ENCODE results near the gene AKAP8L.

Gene AKAP8L

DNA sequence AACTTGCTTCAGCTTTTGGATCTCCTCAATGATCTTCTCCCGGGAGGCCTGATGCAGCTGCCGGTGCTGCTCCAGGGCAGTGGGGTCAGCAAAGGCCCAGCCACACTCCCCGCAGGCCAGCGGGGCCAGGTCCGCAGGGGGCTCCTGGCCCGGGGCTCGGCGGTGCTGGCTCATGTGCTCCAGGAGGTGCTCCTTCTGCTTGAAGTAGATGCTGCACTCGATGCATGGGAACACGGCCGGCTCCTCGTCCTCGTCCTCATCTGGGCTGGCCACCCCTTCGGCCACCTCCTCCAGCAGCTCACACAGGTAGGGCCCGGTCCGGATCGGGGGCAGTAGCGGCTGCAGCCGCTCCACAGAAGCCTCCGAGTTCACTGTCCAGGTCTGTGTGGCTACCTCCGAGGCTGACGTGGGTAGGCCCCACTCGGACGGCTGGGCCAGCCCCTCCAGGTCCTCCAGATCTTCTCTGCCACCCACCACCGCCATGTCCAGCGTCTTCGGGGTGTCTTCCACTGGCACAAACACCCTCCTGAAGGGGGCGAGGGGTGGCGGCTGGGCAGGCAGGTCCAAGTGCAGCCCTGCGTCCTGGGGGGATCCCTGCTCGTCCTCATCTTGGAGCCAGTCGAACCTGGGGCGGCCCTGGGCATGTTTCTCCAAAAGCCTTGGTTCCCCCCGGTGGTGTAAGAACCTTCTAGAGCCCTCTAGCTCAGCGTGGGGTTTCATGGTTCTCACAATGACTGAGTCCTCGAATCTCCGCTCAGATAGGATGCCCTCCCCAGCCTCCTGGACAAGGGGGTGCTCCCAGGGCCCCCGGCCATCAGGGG is 21.2 kb upstream of the AKAP8L start:
- H3K4me3 ChIP-seq (ENCODE audit: low read depth, low read length), result no peak overlapping the region
- ChIA-PET POLR2A (no interaction called here), CTCF (no interaction called here)
- DNase-seq (ENCODE audit: low read depth, low spot score), result no peak
- TF ChIP-seq, protein P1, sequence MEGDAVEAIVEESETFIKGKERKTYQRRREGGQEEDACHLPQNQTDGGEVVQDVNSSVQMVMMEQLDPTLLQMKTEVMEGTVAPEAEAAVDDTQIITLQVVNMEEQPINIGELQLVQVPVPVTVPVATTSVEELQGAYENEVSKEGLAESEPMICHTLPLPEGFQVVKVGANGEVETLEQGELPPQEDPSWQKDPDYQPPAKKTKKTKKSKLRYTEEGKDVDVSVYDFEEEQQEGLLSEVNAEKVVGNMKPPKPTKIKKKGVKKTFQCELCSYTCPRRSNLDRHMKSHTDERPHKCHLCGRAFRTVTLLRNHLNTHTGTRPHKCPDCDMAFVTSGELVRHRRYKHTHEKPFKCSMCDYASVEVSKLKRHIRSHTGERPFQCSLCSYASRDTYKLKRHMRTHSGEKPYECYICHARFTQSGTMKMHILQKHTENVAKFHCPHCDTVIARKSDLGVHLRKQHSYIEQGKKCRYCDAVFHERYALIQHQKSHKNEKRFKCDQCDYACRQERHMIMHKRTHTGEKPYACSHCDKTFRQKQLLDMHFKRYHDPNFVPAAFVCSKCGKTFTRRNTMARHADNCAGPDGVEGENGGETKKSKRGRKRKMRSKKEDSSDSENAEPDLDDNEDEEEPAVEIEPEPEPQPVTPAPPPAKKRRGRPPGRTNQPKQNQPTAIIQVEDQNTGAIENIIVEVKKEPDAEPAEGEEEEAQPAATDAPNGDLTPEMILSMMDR (IDR thresholded peaks at IDR 0.05; ENCODE audit: insufficient read depth, low read length, missing control alignments), result no peak

DNA sequence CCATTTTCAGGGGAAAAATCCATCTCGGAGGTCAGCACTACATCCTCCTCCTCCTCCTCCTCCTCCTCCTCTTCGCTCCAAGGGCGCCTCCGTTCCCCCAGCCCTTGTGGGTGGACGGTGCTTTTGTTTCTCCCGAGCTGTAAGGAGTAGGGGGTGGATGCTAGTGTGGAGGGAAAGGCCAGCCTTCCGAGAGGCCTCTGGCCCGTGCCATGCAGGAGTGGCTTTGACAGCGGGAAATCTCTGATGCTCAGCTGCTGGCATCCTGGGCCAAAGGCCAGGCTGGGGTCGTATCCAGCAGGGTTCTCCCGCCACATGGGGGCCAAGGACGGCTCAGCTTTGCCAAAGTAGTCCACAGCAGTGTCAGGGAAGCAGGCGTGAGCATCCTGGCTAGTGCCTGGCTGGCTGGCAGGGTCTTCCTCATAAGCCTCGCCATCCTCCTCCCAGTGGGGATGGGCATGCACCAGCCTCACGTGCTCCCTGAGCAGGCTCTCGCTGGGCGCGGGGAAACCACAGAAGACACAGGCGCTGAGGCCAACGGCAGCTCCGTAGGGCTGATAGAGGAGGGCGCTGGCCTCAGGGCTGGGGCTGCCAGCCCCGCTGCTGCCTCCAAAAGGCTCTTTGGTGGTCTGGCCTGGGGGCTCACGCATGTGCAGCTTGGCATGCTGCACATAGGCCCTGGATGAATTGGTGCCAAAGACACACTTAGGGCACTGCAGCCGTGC is 20.5 kb upstream of the AKAP8L start:
- ChIA-PET CTCF (interaction anchor here (1.1 kb wide), 1 partner anchor 11 kb away, joined by 3 read pairs; no protein-coding TSS in a partner anchor), POLR2A (no interaction called here)
- TF ChIP-seq, protein P1 (IDR thresholded peaks at IDR 0.05; ENCODE audit: insufficient read depth, low read length, missing control alignments), result no peak
- DNase-seq (ENCODE audit: low read depth, low spot score), result no peak
- no peak overlapping the region for H3K4me3 ChIP-seq (ENCODE audit: low read depth, low read length)

DNA sequence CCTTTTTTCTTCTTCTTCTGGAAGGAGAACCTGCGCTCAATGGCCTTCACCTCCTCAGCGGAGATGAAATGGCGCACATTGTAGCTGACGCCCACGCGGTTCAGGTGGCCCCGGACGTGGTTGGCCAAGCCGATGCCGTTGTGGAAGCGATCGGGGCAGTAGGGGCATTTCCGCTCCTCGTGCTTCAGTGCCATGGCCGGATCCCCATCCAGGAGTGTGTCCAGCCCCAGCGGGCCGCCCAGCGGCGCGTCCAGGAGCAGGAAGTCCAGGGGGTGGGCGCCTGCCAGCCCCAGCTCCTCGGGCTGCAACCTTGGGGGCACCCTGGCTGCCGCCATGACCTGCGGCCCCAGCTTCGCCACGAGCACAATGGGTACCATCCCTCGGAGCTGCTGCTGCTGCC is 19.8 kb upstream of the AKAP8L start:
- no peak for DNase-seq (ENCODE audit: low read depth, low spot score)
- ChIA-PET CTCF (interaction anchor here (0.7 to 3.8 kb wide), 3 partner anchors 10 to 282 kb away, joined by 3 to 22 read pairs (median 3); partner anchors contain the start of gene AKAP8L), POLR2A (interaction anchor here (1.2 kb wide), 1 partner anchor 60 kb away, joined by 3 read pairs; no protein-coding TSS in a partner anchor)
- no peak overlapping the region for H3K4me3 ChIP-seq (ENCODE audit: low read depth, low read length)
- TF ChIP-seq, protein P1 (IDR thresholded peaks at IDR 0.05; ENCODE audit: insufficient read depth, low read length, missing control alignments), result no peak

DNA sequence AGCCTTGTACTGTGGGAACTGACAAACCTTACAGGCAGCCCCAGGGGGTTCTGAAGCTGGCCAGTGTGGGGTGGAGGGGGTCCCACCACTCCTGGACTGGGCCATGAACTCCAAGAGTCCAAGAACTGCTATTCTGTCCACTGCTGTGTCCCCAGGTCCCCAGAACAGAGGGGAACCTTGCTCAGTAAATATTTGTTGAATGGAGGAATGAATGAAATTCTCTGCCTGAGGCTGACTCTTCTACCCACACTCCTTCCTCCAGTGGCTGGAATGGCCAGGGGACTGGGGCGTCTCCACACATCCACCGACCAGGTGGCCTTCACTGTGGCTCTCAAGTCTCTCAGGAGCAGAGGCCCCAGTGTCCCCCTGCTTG is 19.3 kb upstream of the AKAP8L start:
- ChIA-PET POLR2A (interaction anchor here (1.2 to 2.3 kb wide), 2 partner anchors 19 to 59 kb away, joined by 3 to 10 read pairs; partner anchors contain the start of gene AKAP8L), CTCF (interaction anchor here (0.7 to 3.8 kb wide), 5 partner anchors 10 to 346 kb away, joined by 3 to 22 read pairs (median 4); partner anchors contain the start of gene AKAP8L)
- DNase-seq (ENCODE audit: low read depth, low spot score), result no peak
- H3K4me3 ChIP-seq (ENCODE audit: low read depth, low read length), result no peak overlapping the region
- TF ChIP-seq, protein P1 (IDR thresholded peaks at IDR 0.05; ENCODE audit: insufficient read depth, low read length, missing control alignments), result no peak

DNA sequence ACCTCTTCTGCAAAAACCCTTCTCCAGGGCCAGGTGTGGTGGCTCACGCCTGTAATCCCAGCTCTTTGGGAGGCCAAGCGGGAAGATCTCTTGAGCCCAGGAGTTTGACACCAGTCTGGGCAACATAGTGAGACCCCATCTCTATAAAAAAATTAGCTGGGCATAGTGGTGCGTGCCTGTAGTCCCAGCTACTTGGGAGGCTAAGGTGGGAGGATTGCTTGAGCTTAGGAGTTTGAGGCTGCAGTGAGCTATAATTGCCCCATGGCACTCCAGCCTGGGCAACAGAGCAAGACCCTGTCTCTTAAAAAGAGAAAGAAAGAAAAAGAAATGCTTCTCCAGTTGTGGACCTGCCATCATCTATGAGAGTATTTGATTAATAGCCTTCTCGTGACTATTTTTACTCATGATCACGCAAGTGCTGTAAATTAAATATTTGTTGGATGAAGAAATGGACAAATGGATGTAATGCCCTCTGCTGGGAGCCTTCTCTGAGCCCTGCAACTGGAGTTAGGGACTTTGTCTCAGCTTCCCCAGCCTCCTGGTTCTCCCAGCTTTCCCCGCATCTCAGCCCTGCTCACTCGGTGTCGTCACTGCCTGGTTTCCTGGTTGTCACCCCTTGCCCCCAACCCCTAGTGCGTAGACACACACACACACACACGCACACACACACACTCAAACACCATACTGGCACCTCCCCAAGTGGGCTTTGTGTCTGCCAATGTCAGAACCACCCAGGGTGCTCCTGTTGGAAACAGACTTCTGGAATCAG is 18.8 kb upstream of the AKAP8L start:
- no peak for DNase-seq (ENCODE audit: low read depth, low spot score)
- POLR2A ChIA-PET, result interaction anchor here (1.2 to 2.3 kb wide), 2 partner anchors 18 to 59 kb away, joined by 3 to 10 read pairs; partner anchors contain the start of gene AKAP8L
- H3K4me3 ChIP-seq (ENCODE audit: low read depth, low read length), result no peak overlapping the region
- TF ChIP-seq, protein P1 (IDR thresholded peaks at IDR 0.05; ENCODE audit: insufficient read depth, low read length, missing control alignments), result peak; percentile 30
- CTCF ChIA-PET, result interaction anchor here (0.8 to 3.8 kb wide), 10 partner anchors 9 to 345 kb away, joined by 3 to 22 read pairs (median 4); partner anchors contain the start of gene AKAP8L

All from AG04449 (cell line).